ENCODE results near the gene LHX1. TPM values are rescaled to one million over a fixed set of nuclear protein-coding genes. Genes with fewer than 3 reads are reported as not detected.

LHX1 gene
- total and polyA plus RNA-seq, 9 of the 15 experiments (the other 6 are each of a cell fraction or from before 2014, with no cell fraction given) = 0.05 to 0.64 (median 0.07) TPM; not detected in 6

- FAIRE-seq (no peak), ATAC-seq (no peak)
- BruUV-seq (replicated peaks) = no TSS peak
These were observed 26.8 kb upstream of the LHX1 start for GRCh38 chr17:36910513-36910912.

More at GRCh38 chr17:36910513-36910912, 26.8 kb upstream of the LHX1 start:
- Histone ChIP-seq H3K4me2 (ENCODE audit: insufficient read depth, low read length) (no peak overlapping the region), H3K27me3 (ENCODE audit: control insufficient read depth in 2 of 2, insufficient read depth in 2 of 2, low read length in 2 of 2) (peaks cover 9 to 25% of the 10 kb centered on the region in 2 experiments), H2AFZ (ENCODE audit: low read depth, low read length) (no peak overlapping the region), H3K9me1 (ENCODE audit: control insufficient read depth, insufficient read depth, low read length) (no peaks in the 10 kb centered on the region), H3K79me2 (ENCODE audit: control insufficient read depth, insufficient read depth, low read length) (no peaks in the 10 kb centered on the region), H3K9ac (ENCODE audit: insufficient read depth in 1 of 2, low read depth in 2 of 2, low read length in 2 of 2) (no peak overlapping the region), H3K4me3 (no peak overlapping the region), H3K27ac (ENCODE audit: extremely low read depth, low read depth, low read length) (no peak overlapping the region), H4K20me1 (replicated peaks; ENCODE audit: control insufficient read depth, insufficient read depth, low read length) (no peaks in the 10 kb centered on the region), H3K9me3 (replicated peaks; ENCODE audit: control insufficient read depth, insufficient read depth, low read depth, low read length) (no peaks in the 10 kb centered on the region), H3K4me1 (replicated peaks in 1 of 2; ENCODE audit: control insufficient read depth in 2 of 2, insufficient read depth in 2 of 2, low read length in 2 of 2) (no peaks in the 10 kb centered on the region), H3K36me3 (ENCODE audit: control insufficient read depth, insufficient read depth, low read length) (no peaks in the 10 kb centered on the region)
- TF ChIP-seq ZNF324 (CRISPR knock-in tag; IDR thresholded peaks at IDR 0.05) (no peak), RBM25 (IDR thresholded peaks at IDR 0.05; ENCODE audit: low read depth, low read length, severe bottlenecking) (peak; percentile 84), RCOR1 (IDR thresholded peaks at IDR 0.05; ENCODE audit: borderline replicate concordance in 1 of 2, low read depth in 2 of 2, low read length in 2 of 2) (0 out of 4 replicates have a peak, but pooled peaks of 1 of the 2 experiments have one; percentile 15), KDM1A (IDR thresholded peaks at IDR 0.05) (peak in 1 of 2 experiments; percentile 56; a peak in 1 of 4 replicates), ADNP (tag; IDR thresholded peaks at IDR 0.05) (peak; percentile 62; the same call in 1 of the 2 replicates), BCOR (IDR thresholded peaks at IDR 0.05) (peak; percentile 71), CBX1 (IDR thresholded peaks at IDR 0.05; ENCODE audit: low read depth) (0 out of 2 replicates have a peak, but pooled peaks have one; percentile 46), PKNOX1 (IDR thresholded peaks at IDR 0.05) (no peak)
- intact Hi-C loops (cut with micrococcal nuclease) = no loop called here
- WGBS (ENCODE audit: insufficient coverage, low coverage, missing lambda C conversion rate) = 0% methylated on average over 5 of the region's 5 CpGs
- ChIA-PET POLR2A (no interaction called here), CTCF (ENCODE audit: low intra/inter-chr PET ratio) (no interaction called here)
- in situ Hi-C loops (cut with MboI) = no loop called here
- no peak for DNase-seq (ENCODE audit: extremely low read depth in 1 of 4, low spot score in 3 of 4)
